H9 (cell line): ENCODE measurements around the gene ZNF821. TPM values are rescaled to one million over a fixed set of nuclear protein-coding genes. Genes with fewer than 3 reads are reported as not detected.

Source experiments
- DNase-seq: peaks from one replicate; pipeline ENCODE4 v3.0.0-alpha.2; 2017
- H2AFZ ChIP-seq: one replicate; pipeline ENCODE4 v1.6.1; 2013; ENCODE audit warnings: mild to moderate bottlenecking, low read length, control low read depth, moderate library complexity
- H2AK5ac ChIP-seq: 2 replicates; pipeline ENCODE4 v1.6.1; 2013; ENCODE audit warnings: low read length, control low read depth, mixed read lengths; ENCODE audit not compliant: insufficient read length
- H2BK120ac ChIP-seq: one replicate; pipeline ENCODE4 v1.6.1; 2013; ENCODE audit warnings: low read depth, mild to moderate bottlenecking, low read length, control low read depth, inconsistent platforms; ENCODE audit not compliant: poor library complexity, severe bottlenecking
- H2BK12ac ChIP-seq: 2 replicates; pipeline ENCODE4 v1.6.1; 2013; ENCODE audit warnings: low read length, control low read depth, mixed read lengths, low read depth; ENCODE audit not compliant: insufficient read length
- H2BK15ac ChIP-seq: 2 replicates; pipeline ENCODE4 v1.6.1; 2013; ENCODE audit warnings: low read depth, low read length, control low read depth
- H2BK20ac ChIP-seq: one replicate; pipeline ENCODE4 v1.6.1; 2013; ENCODE audit warnings: low read depth, mild to moderate bottlenecking, low read length, control low read depth, inconsistent platforms; ENCODE audit not compliant: poor library complexity, severe bottlenecking
- H2BK5ac ChIP-seq: 2 replicates; pipeline ENCODE4 v1.6.1; 2013; ENCODE audit warnings: low read length, control low read depth, mixed read lengths; ENCODE audit not compliant: insufficient read length
- H3K14ac ChIP-seq: 2 replicates; pipeline ENCODE4 v1.6.1; 2013; ENCODE audit warnings: low read length, control low read depth; ENCODE audit not compliant: insufficient read depth
- H3K18ac ChIP-seq: 2 replicates; pipeline ENCODE4 v1.6.1; 2013; ENCODE audit warnings: low read depth, mild to moderate bottlenecking, mixed read lengths, low read length, control low read depth; ENCODE audit not compliant: insufficient read length
- H3K23ac ChIP-seq: 2 replicates; pipeline ENCODE4 v1.6.1; 2013; ENCODE audit warnings: low read length, control low read depth, mixed read lengths, low read depth; ENCODE audit not compliant: insufficient read length
- H3K23me2 ChIP-seq: 2 replicates; pipeline ENCODE4 v1.6.1; 2013; ENCODE audit warnings: low read depth, mild to moderate bottlenecking, mixed read lengths, low read length, control low read depth; ENCODE audit not compliant: insufficient read length, poor library complexity, severe bottlenecking
- H3K27ac ChIP-seq: 2 replicates; pipeline ENCODE4 v1.5.1; 2013; ENCODE audit warnings: low read length, control low read depth, mixed read lengths, low read depth; ENCODE audit not compliant: insufficient read length
- H3K27me3 ChIP-seq: 2 replicates; pipeline ENCODE4 v1.6.1; 2013; ENCODE audit warnings: low read length, control low read depth, inconsistent platforms; ENCODE audit not compliant: insufficient read depth
- H3K4ac ChIP-seq: 2 replicates; pipeline ENCODE4 v1.6.1; 2013; ENCODE audit warnings: low read depth, mild to moderate bottlenecking, control low read depth, inconsistent platforms, low read length, moderate library complexity
- H3K4me1 ChIP-seq: 2 replicates; pipeline ENCODE4 v1.6.1; 2013; ENCODE audit warnings: low read length, control low read depth, inconsistent platforms; ENCODE audit not compliant: insufficient read depth
- H3K4me2 ChIP-seq: 2 replicates; pipeline ENCODE4 v1.6.1; 2013; ENCODE audit warnings: low read length, control low read depth, mixed read lengths; ENCODE audit not compliant: insufficient read length, insufficient read depth
- H3K56ac ChIP-seq: 2 replicates; pipeline ENCODE4 v1.6.1; 2013; ENCODE audit warnings: low read depth, mild to moderate bottlenecking, mixed read lengths, low read length, control low read depth; ENCODE audit not compliant: insufficient read length
- H3K79me1 ChIP-seq: 2 replicates; pipeline ENCODE4 v1.6.1; 2013; ENCODE audit warnings: low read depth, mild to moderate bottlenecking, moderate library complexity, low read length, control low read depth, inconsistent platforms; ENCODE audit not compliant: insufficient read depth, poor library complexity, severe bottlenecking
- H3K79me2 ChIP-seq: 2 replicates; pipeline ENCODE4 v1.6.1; 2013; ENCODE audit warnings: low read length, control low read depth, inconsistent platforms; ENCODE audit not compliant: insufficient read depth
- H3K9ac ChIP-seq: 2 replicates; pipeline ENCODE4 v1.6.1; 2013; ENCODE audit warnings: low read length, control low read depth, mixed read lengths; ENCODE audit not compliant: insufficient read length; ENCODE audit errors: extremely low read depth
- H3K9me3 ChIP-seq: one replicate; pipeline ENCODE4 v1.6.1; 2013; ENCODE audit warnings: low read depth, low read length, inconsistent platforms; ENCODE audit not compliant: control insufficient read depth
- H3T11ph ChIP-seq: one replicate; pipeline ENCODE4 v1.6.1; 2013; ENCODE audit warnings: mild to moderate bottlenecking, low read length, control low read depth, inconsistent platforms
- H4K20me1 ChIP-seq: one replicate; pipeline ENCODE4 v1.6.1; 2013; ENCODE audit not compliant: control insufficient read depth, insufficient read length, insufficient read depth
- H4K5ac ChIP-seq: 2 replicates; pipeline ENCODE4 v1.6.1; 2013; ENCODE audit warnings: low read depth, mild to moderate bottlenecking, mixed read lengths, low read length, control low read depth; ENCODE audit not compliant: insufficient read length
- H4K8ac ChIP-seq: replicated peaks from 2 replicates; pipeline ENCODE4 v1.6.1; 2013; ENCODE audit warnings: low read length, control low read depth, mixed read lengths, low read depth; ENCODE audit not compliant: insufficient read length
- H4K91ac ChIP-seq: 2 replicates; pipeline ENCODE4 v1.6.1; 2013; ENCODE audit warnings: low read depth, mild to moderate bottlenecking, moderate library complexity, mixed read lengths, low read length, control low read depth; ENCODE audit not compliant: insufficient read length
- H3K27ac Mint-ChIP-seq, 3 experiments: 2 replicates in 2 of 3; 3 replicates in 1 of 3; pipeline ENCODE4 v1.8.0; 2020 to 2021; ENCODE audit warnings: mixed read lengths in 3 of 3, mild to moderate bottlenecking in 1 of 3, moderate library complexity in 1 of 3
- H3K27me3 Mint-ChIP-seq: 2 replicates; pipeline ENCODE4 v1.8.0; 2021; ENCODE audit warnings: low read depth, mild to moderate bottlenecking, moderate library complexity, mixed read lengths
- H3K36me3 Mint-ChIP-seq, 3 experiments: 2 replicates in 2 of 3; 3 replicates in 1 of 3; pipeline ENCODE4 v1.8.0; 2020 to 2021; ENCODE audit warnings: low read depth in 3 of 3, mixed read lengths in 3 of 3; ENCODE audit not compliant: insufficient read depth in 1 of 3
- H3K4me1 Mint-ChIP-seq, 2 experiments: 2 replicates each; pipeline ENCODE4 v1.8.0; 2020; ENCODE audit warnings: mixed read lengths in 2 of 2
- H3K4me3 Mint-ChIP-seq, 2 experiments: 2 replicates in 1 of 2; 3 replicates in 1 of 2; pipeline ENCODE4 v1.8.0; 2020 to 2021; ENCODE audit warnings: mild to moderate bottlenecking in 2 of 2, mixed read lengths in 2 of 2, moderate library complexity in 1 of 2
- H3K9me3 Mint-ChIP-seq, 2 experiments: 2 replicates in 1 of 2; 3 replicates in 1 of 2; pipeline ENCODE4 v1.8.0; 2020; ENCODE audit warnings: mild to moderate bottlenecking in 2 of 2, mixed read lengths in 2 of 2, moderate library complexity in 1 of 2
- CTCF ChIP-seq: fragments of 200-600 bp; sonication (generic); conservative IDR thresholded peaks from 3 replicates; pipeline ENCODE4 v1.8.0; 2021; ENCODE audit warnings: antibody characterized with exemption, mild to moderate bottlenecking
- WGBS: extraction: QIAGEN DNeasy Blood & Tissue Kit; methylation state at CpG from one replicate; pipeline ENCODE4 v1.1.7; 2013; ENCODE audit warnings: missing lambda C conversion rate, low lambda C conversion rate, mixed read lengths; ENCODE audit not compliant: insufficient read length; ENCODE audit errors: extremely low coverage; 5-methylcytosine and 5-hydroxymethylcytosine counted together
- total RNA-seq: library from RNA; stranded (reverse); gene quantifications from 2 replicates; pipeline ENCODE4 v1.2.1, GENCODE V29; 2021

ZNF821 gene
- total RNA-seq, 1 experiment from 2014 or later: 12.5 TPM

GRCh38 chr16:71912534-71913275, 28.7 kb upstream of the ZNF821 start:
- no peak overlapping the region for H4K8ac ChIP-seq
- no peaks in the 10 kb centered on the region for H3K9me3 ChIP-seq
- H2BK15ac ChIP-seq: no peak overlapping the region
- H3K18ac ChIP-seq: no peak overlapping the region
- H3K79me2 ChIP-seq: peaks cover 57% of the 10 kb centered on the region
- Mint-ChIP-seq H3K27me3 (no peaks in the 10 kb centered on the region), H3K36me3 (peaks cover 36 to 80% (median 64%) of the 10 kb centered on the region in 3 experiments; a peak in 6 of 7 replicates), H3K27ac (peak overlapping the region in 2 of 3 experiments; percentile 5 to 37; a peak in 2 of 7 replicates), H3K4me1 (peaks cover 9 to 12% of the 10 kb centered on the region in 2 experiments), H3K4me3 (no peak overlapping the region), H3K9me3 (no peaks in the 10 kb centered on the region)
- H3K79me1 ChIP-seq: peaks cover 3% of the 10 kb centered on the region
- no peak for TF ChIP-seq CTCF
- no peaks in the 10 kb centered on the region for H3K23me2 ChIP-seq
- no peak overlapping the region for H2BK12ac ChIP-seq
- no peak overlapping the region for H4K91ac ChIP-seq
- no peak overlapping the region for H2BK5ac ChIP-seq
- no peaks in the 10 kb centered on the region for H3K27me3 ChIP-seq
- no peak overlapping the region for H2AK5ac ChIP-seq
- H3K4ac ChIP-seq: no peak overlapping the region
- H4K5ac ChIP-seq: no peak overlapping the region
- H3K9ac ChIP-seq: no peak overlapping the region
- H3K4me2 ChIP-seq: no peak overlapping the region
- H4K20me1 ChIP-seq: no peaks in the 10 kb centered on the region
- H2BK120ac ChIP-seq: no peak overlapping the region
- no peak overlapping the region for H2AFZ ChIP-seq
- H3T11ph ChIP-seq: no peak overlapping the region
- H3K27ac ChIP-seq: no peak overlapping the region
- WGBS: no CpG with 5 or more reads among the region's 6 CpGs
- no peak overlapping the region for H2BK20ac ChIP-seq
- H3K14ac ChIP-seq: no peak overlapping the region
- no peak for DNase-seq
- no peaks in the 10 kb centered on the region for H3K4me1 ChIP-seq
- H3K23ac ChIP-seq: no peak overlapping the region
- no peak overlapping the region for H3K56ac ChIP-seq
